RCC 7860 (cell line): ENCODE data around the gene MON1A.
"Not testable (repeated sequence)": the region's sequence is repeated elsewhere in the genome, so short reads cannot be mapped to it uniquely, and the experiment has no call there.

ENCODE experiments used
- DNase-seq: peaks from one replicate; pipeline ENCODE4 v3.0.0-alpha.2; 2015; ENCODE audit warnings: low spot score
- FAIRE-seq: peaks from 2 replicates; lab custom pipeline; 2012; peaks lifted over from hg19 to GRCh38; lab: Jason Lieb, UNC

MON1A gene

GRCh38 chr3:49917806-49918590 is 11.6 kb downstream of the MON1A start:
- not testable (repeated sequence) for DNase-seq, FAIRE-seq

- DNase-seq (no peak), FAIRE-seq (no peak)
Observed at GRCh38 chr3:49916686-49917085, 12.9 kb downstream of the MON1A start.

- FAIRE-seq (no peak), DNase-seq (no peak)
Observed at GRCh38 chr3:49914906-49915305, 14.7 kb downstream of the MON1A start.

- FAIRE-seq, result no peak
- DNase-seq, result no peak
Observed at GRCh38 chr3:49912881-49913281, 16.7 kb downstream of the MON1A start.

- DNase-seq (no peak), FAIRE-seq (no peak)
Observed at GRCh38 chr3:49911611-49912010, 18.0 kb downstream of the MON1A start.

- no peak for FAIRE-seq
Observed at GRCh38 chr3:49911124-49911420, 18.5 kb downstream of the MON1A start.

GRCh38 chr3:49910409-49911123 is 19.0 kb downstream of the MON1A start:
- FAIRE-seq, result no peak
- DNase-seq, result no peak

More at GRCh38 chr3:49911124-49911420, 18.5 kb downstream of the MON1A start:
- DNase-seq, result no peak

- DNase-seq (no peak), FAIRE-seq (no peak)
Observed at GRCh38 chr3:49908373-49909199, 21.0 kb downstream of the MON1A start.

GRCh38 chr3:49906073-49906743 is 23.4 kb downstream of the MON1A start:
- no peak for FAIRE-seq
- peak; percentile 11 for DNase-seq

- not testable (repeated sequence) for DNase-seq, FAIRE-seq
Observed at GRCh38 chr3:49904448-49904847, 25.2 kb downstream of the MON1A start.

GRCh38 chr3:49903451-49904424 is 25.9 kb downstream of the MON1A start, which contains the start of gene MST1R:
Gene MST1R, minus strand, starts transcription at chr3:49903873. Its CDS starts 264 bp downstream, at chr3:49903609.
- no peak for DNase-seq

GRCh38 chr3:49902511-49903345 is 26.9 kb downstream of the MON1A start:
- FAIRE-seq, result no peak
- DNase-seq, result no peak

More at GRCh38 chr3:49903451-49904424, 25.9 kb downstream of the MON1A start, which contains the start of gene MST1R:
- FAIRE-seq, result no peak

- DNase-seq (no peak), FAIRE-seq (no peak)
Observed at GRCh38 chr3:49901366-49902339, 28.0 kb downstream of the MON1A start.

GRCh38 chr3:49900491-49901153 is 29.0 kb downstream of the MON1A start:
- DNase-seq (peak; percentile 74), FAIRE-seq (peak; percentile 78)

- FAIRE-seq, result no peak
- no peak for DNase-seq
Observed at GRCh38 chr3:49899815-49900214, 29.8 kb downstream of the MON1A start.

- DNase-seq, result no peak
- no peak for FAIRE-seq
Observed at GRCh38 chr3:49898991-49899390, 30.6 kb downstream of the MON1A start.

- no peak for FAIRE-seq
- DNase-seq, result no peak
Observed at GRCh38 chr3:49896345-49896744, 33.3 kb downstream of the MON1A start.
